ENCODE data around the gene QKI.

Gene QKI

GRCh38 chr6:163490826-163491577 is 76.5 kb downstream of the QKI start:
- no peak for DNase-seq

GRCh38 chr6:163491737-163492300 is 77.3 kb downstream of the QKI start:
- DNase-seq, result no peak

GRCh38 chr6:163494279-163494727 is 79.8 kb downstream of the QKI start:
- DNase-seq, result no peak

GRCh38 chr6:163496205-163496604 is 81.7 kb downstream of the QKI start:
- no peak for DNase-seq

GRCh38 chr6:163500105-163500504 is 85.6 kb downstream of the QKI start:
- no peak for DNase-seq

- DNase-seq, result no peak
These were observed 86.5 kb downstream of the QKI start for GRCh38 chr6:163501026-163501425.

GRCh38 chr6:163501439-163501838 is 86.9 kb downstream of the QKI start:
- no peak for DNase-seq

- no peak for DNase-seq
These were observed 90.6 kb downstream of the QKI start for GRCh38 chr6:163504984-163505640.

- DNase-seq, result no peak
These were observed 93.4 kb downstream of the QKI start for GRCh38 chr6:163507965-163508364.

GRCh38 chr6:163513003-163513402 is 98.5 kb downstream of the QKI start:
- DNase-seq, result no peak

- DNase-seq, result no peak
These were observed 99.2 kb downstream of the QKI start for GRCh38 chr6:163513570-163514166.

- DNase-seq, result no peak
These were observed 102.4 kb downstream of the QKI start for GRCh38 chr6:163516908-163517307.

GRCh38 chr6:163520956-163521355 is 106.4 kb downstream of the QKI start:
- DNase-seq, result no peak

- DNase-seq, result no peak
These were observed 107.5 kb downstream of the QKI start for GRCh38 chr6:163522033-163522432.

- DNase-seq, result no peak
These were observed 111.4 kb downstream of the QKI start for GRCh38 chr6:163525926-163526325.

GRCh38 chr6:163526346-163526745 is 111.8 kb downstream of the QKI start:
- no peak for DNase-seq

GRCh38 chr6:163527291-163527690 is 112.8 kb downstream of the QKI start:
- no peak for DNase-seq

GRCh38 chr6:163529605-163530004 is 115.1 kb downstream of the QKI start:
- no peak for DNase-seq

- DNase-seq, result no peak
These were observed 115.9 kb downstream of the QKI start for GRCh38 chr6:163530406-163530805.

- no peak for DNase-seq
These were observed 116.6 kb downstream of the QKI start for GRCh38 chr6:163531122-163531521.

GRCh38 chr6:163532526-163533078 is 118.1 kb downstream of the QKI start:
- no peak for DNase-seq

GRCh38 chr6:163533443-163533842 is 118.9 kb downstream of the QKI start:
- DNase-seq, result no peak

- DNase-seq, result no peak
These were observed 122.3 kb downstream of the QKI start for GRCh38 chr6:163536770-163537169.

- no peak for DNase-seq
These were observed 123.8 kb downstream of the QKI start for GRCh38 chr6:163538331-163538730.

All from NCI-H1048 (cell line).